Endothelial cell of umbilical vein (primary cell): ENCODE measurements around the gene COQ8B. TPM values are rescaled to one million over a fixed set of nuclear protein-coding genes. Genes with fewer than 3 reads are reported as not detected.

Experiments used
- BruUV-seq: library from RNA; stranded (reverse); fragments of 400-500 nt; replicated peaks from 2 replicates; lab custom pipeline; 2021; lab: Mats Ljungman, UMichigan
- CTCF ChIA-PET: fragments of 300-600, 350-600 bp; sonication (Branson Sonifier 250); formaldehyde crosslinking; loops from one replicate; lab custom pipeline; 2021; ENCODE audit warnings: antibody characterized with exemption, inconsistent platforms; lab: Charles Lee
- POLR2A ChIA-PET: fragments of 300-600, 350-600 bp; sonication (Branson Sonifier 250); formaldehyde crosslinking; loops from one replicate; lab custom pipeline; 2021; ENCODE audit warnings: antibody characterized with exemption, inconsistent platforms; lab: Charles Lee
- DNase-seq: peaks from one replicate; pipeline ENCODE4 v3.0.0-alpha.2; 2011; ENCODE audit warnings: low read depth, low spot score
- FAIRE-seq: peaks from 2 replicates; lab custom pipeline; 2011; peaks lifted over from hg19 to GRCh38; lab: Jason Lieb, UNC
- H2AFZ ChIP-seq: 2 replicates; pipeline ENCODE4 v1.6.0; 2012; ENCODE audit warnings: low read depth, low read length, control low read depth, inconsistent platforms
- H3K27ac ChIP-seq: 2 replicates; pipeline ENCODE4 v1.5.1; 2011; ENCODE audit warnings: low read depth, mild to moderate bottlenecking, control low read depth, low read length, moderate library complexity; ENCODE audit not compliant: insufficient read depth
- H3K27me3 ChIP-seq, 2 experiments: 2 replicates each; pipeline versions ENCODE4 v1.6.0 to v1.6.1; 2011; ENCODE audit warnings: low read length in 2 of 2, mixed read lengths in 1 of 2; ENCODE audit not compliant: control insufficient read depth in 2 of 2, insufficient read depth in 2 of 2
- H3K36me3 ChIP-seq, 2 experiments: 2 replicates in 1 of 2; 3 replicates in 1 of 2; pipeline ENCODE4 v1.5.1; 2011; ENCODE audit warnings: low read length in 2 of 2, mild to moderate bottlenecking in 1 of 2, moderate library complexity in 1 of 2; ENCODE audit not compliant: control insufficient read depth in 2 of 2, insufficient read depth in 2 of 2; ENCODE audit errors: extremely low read depth in 1 of 2
- H3K4me1 ChIP-seq: 3 replicates; pipeline ENCODE4 v1.5.1; 2011; ENCODE audit warnings: mild to moderate bottlenecking, low read length; ENCODE audit not compliant: control insufficient read depth, insufficient read depth; ENCODE audit errors: extremely low read depth
- H3K4me2 ChIP-seq: 2 replicates; pipeline ENCODE4 v1.6.1; 2011; ENCODE audit warnings: low read length, control low read depth, mixed read lengths; ENCODE audit not compliant: insufficient read depth
- H3K4me3 ChIP-seq, 3 experiments: fragments of 200-600 bp in 1 of 3; sonication (generic), shearing (Covaris generic) in 1 of 3; replicated peaks in 1 of 3; 2 replicates each; pipeline ENCODE4 v1.5.1; 2011 to 2016; ENCODE audit warnings: control low read depth in 3 of 3, low read length in 3 of 3, mild to moderate bottlenecking in 2 of 3, inconsistent platforms in 1 of 3, low read depth in 1 of 3, moderate library complexity in 1 of 3; ENCODE audit not compliant: insufficient read depth in 1 of 3
- H3K79me2 ChIP-seq: 2 replicates; pipeline ENCODE4 v1.6.0; 2012; ENCODE audit warnings: low read length, inconsistent platforms; ENCODE audit not compliant: control insufficient read depth, insufficient read depth
- H3K9ac ChIP-seq: replicated peaks from 2 replicates; pipeline ENCODE3; 2011; ENCODE audit warnings: low read length, control low read depth; ENCODE audit not compliant: insufficient read depth; ENCODE audit errors: extremely low read depth
- H3K9me1 ChIP-seq: replicated peaks from 3 replicates; pipeline ENCODE4 v1.6.0; 2011; ENCODE audit warnings: mild to moderate bottlenecking, low read length; ENCODE audit not compliant: control insufficient read depth, insufficient read depth; ENCODE audit errors: extremely low read depth
- H3K9me3 ChIP-seq: replicated peaks from 2 replicates; pipeline ENCODE4 v1.5.1; 2012; ENCODE audit warnings: low read length, inconsistent platforms; ENCODE audit not compliant: control insufficient read depth, insufficient read depth
- H4K20me1 ChIP-seq: replicated peaks from 2 replicates; pipeline ENCODE3; 2011; ENCODE audit warnings: mild to moderate bottlenecking, low read length; ENCODE audit not compliant: control insufficient read depth, insufficient read depth; ENCODE audit errors: extremely low read depth
- CTCF ChIP-seq, 2 donors: IDR thresholded peaks; 1 replicate in 1 of 2; 2 replicates in 1 of 2; pipeline ENCODE4 v1.5.1; 2011; ENCODE audit warnings: low read length in 2 of 2, mild to moderate bottlenecking in 2 of 2, moderate library complexity in 2 of 2, control low read depth in 1 of 2, inconsistent platforms in 1 of 2, low read depth in 1 of 2; ENCODE audit not compliant: insufficient read depth in 1 of 2; ENCODE audit errors: extremely low read depth in 1 of 2
- EZH2 ChIP-seq: IDR thresholded peaks from 2 replicates; pipeline ENCODE4 v1.6.1; 2012; ENCODE audit warnings: borderline replicate concordance, low read depth, mild to moderate bottlenecking, moderate library complexity, low read length, inconsistent platforms; ENCODE audit not compliant: severe bottlenecking
- FOS ChIP-seq: IDR thresholded peaks from 2 replicates; pipeline ENCODE4 v1.6.1; 2011; ENCODE audit warnings: mild to moderate bottlenecking, low read length, moderate library complexity, borderline replicate concordance; ENCODE audit not compliant: insufficient read depth
- GATA2 ChIP-seq: IDR thresholded peaks from 2 replicates; pipeline ENCODE4 v1.7.0; 2011; ENCODE audit warnings: low read depth, mild to moderate bottlenecking, moderate library complexity, mixed read lengths, low read length; ENCODE audit not compliant: insufficient read length, insufficient read depth
- JUN ChIP-seq: IDR thresholded peaks from 2 replicates; pipeline ENCODE4 v1.6.1; 2011; ENCODE audit warnings: borderline replicate concordance, low read depth; ENCODE audit not compliant: insufficient read length, insufficient read depth
- MAX ChIP-seq: IDR thresholded peaks from 2 replicates; pipeline ENCODE4 v1.6.1; 2011; ENCODE audit not compliant: insufficient read depth, insufficient read length
- MYC ChIP-seq: IDR thresholded peaks from one replicate; pipeline ENCODE4 v1.6.1; 2011; ENCODE audit warnings: mild to moderate bottlenecking, low read depth, low read length
- POLR2A ChIP-seq: IDR thresholded peaks from 2 replicates; pipeline ENCODE4 v1.6.1; 2012; ENCODE audit warnings: low read depth, mild to moderate bottlenecking, control low read depth, low read length
- POLR2AphosphoS5 ChIP-seq: IDR thresholded peaks from 2 replicates; pipeline ENCODE4 v1.6.1; 2012; ENCODE audit warnings: low read depth, mild to moderate bottlenecking, control low read depth, low read length, moderate library complexity; ENCODE audit not compliant: insufficient read depth
- dilution Hi-C: fragments of 300-500 bp; cut with MboI; formaldehyde crosslinking; loops from one replicate; pipeline ENCODE4 v1.15.0; 2019; ENCODE audit warnings: low sequenced_read_pairs; ENCODE audit not compliant: extremely low pct_ligation_motif_present
- intact Hi-C: fragments of 100-400 bp; cut with micrococcal nuclease; formaldehyde crosslinking; loops from one replicate; pipeline ENCODE4 v1.10.0; 2022
- polyA plus RNA-seq, 4 experiments: library from polyadenylated mRNA; depleted of rRNA in 3 of 4; stranded (reverse) in 3 of 4; unstranded in 1 of 4; fragments of >200 nt; gene quantifications; 2 replicates each; pipeline versions ENCODE4 v1.2.1 to v1.2.3, GENCODE V29; 2011 to 2012; ENCODE audit warnings: missing spikeins in 1 of 4
- total RNA-seq: library from RNA; stranded (reverse); gene quantifications from 2 replicates; pipeline ENCODE4 v1.2.3, GENCODE V29; 2021

The COQ8B gene
- total and polyA plus RNA-seq, 2 donors (not counting 3 experiments of a cell fraction or from before 2014, with no cell fraction given), result 16.2 to 19.2 TPM

- Histone ChIP-seq H3K27ac (no peak overlapping the region), H2AFZ (no peak overlapping the region), H3K9me3 (no peaks in the 10 kb centered on the region), H4K20me1 (no peaks in the 10 kb centered on the region), H3K36me3 (peaks cover 20 to 37% of the 10 kb centered on the region in 2 experiments), H3K4me2 (no peak overlapping the region), H3K79me2 (peaks cover 79% of the 10 kb centered on the region), H3K4me1 (peaks cover 36% of the 10 kb centered on the region), H3K9ac (no peak overlapping the region), H3K27me3 (no peaks in the 10 kb centered on the region), H3K9me1 (no peaks in the 10 kb centered on the region), H3K4me3 (no peak overlapping the region)
- DNase-seq (no peak), FAIRE-seq (no peak)
- CTCF ChIA-PET, result interaction anchor here (2.1 kb wide), 1 partner anchor 50 kb away, joined by 5 read pairs; no protein-coding TSS in a partner anchor
- POLR2A ChIA-PET, result interaction anchor here (0.6 kb wide), 2 partner anchors 10 to 16 kb away, joined by 3 read pairs; no protein-coding TSS in a partner anchor
- intact Hi-C loops, result no loop called here
- no TSS peak for BruUV-seq
- TF ChIP-seq EZH2, result no peak
- no peak for TF ChIP-seq MYC
- TF ChIP-seq JUN, result no peak
- no peak for TF ChIP-seq POLR2AphosphoS5
- no peak for TF ChIP-seq MAX
- TF ChIP-seq FOS, result no peak
- TF ChIP-seq POLR2A, result no peak
- no peak for TF ChIP-seq GATA2
- no peak for TF ChIP-seq CTCF (IDR thresholded peaks at IDR 0.05; ENCODE audit: extremely low read depth in 1 of 2, insufficient read depth in 1 of 2, low read depth in 1 of 2, low read length in 2 of 2)
- dilution Hi-C loops, result no loop called here
Measured at GRCh38 chr19:40756502-40757110, 39.9 kb upstream of the COQ8B start.
